SK-N-SH (cell line): ENCODE results near the gene MED22. TPM values are rescaled to one million over a fixed set of nuclear protein-coding genes. Genes with fewer than 3 reads are reported as not detected.

ENCODE experiments used
- CTCF ChIA-PET: fragments of 300-600, 350-600 bp; formaldehyde crosslinking; extraction: SDS; loops from one replicate; lab custom pipeline; 2021; lab: Yijun Ruan, JAX
- POLR2A ChIA-PET: fragments of 350-600 bp; sonication (Branson Sonifier 250); formaldehyde crosslinking; extraction: SDS; loops from one replicate; lab custom pipeline; 2020; ENCODE audit warnings: antibody characterized with exemption, inconsistent platforms; lab: Yijun Ruan, JAX
- DNase-seq: peaks from one replicate; pipeline ENCODE4 v3.0.0; 2012
- H2AFZ ChIP-seq: fragments of 200-600 bp; sonication (generic); 2 replicates; pipeline ENCODE4 v1.8.1; 2016; ENCODE audit warnings: antibody characterized with exemption, mild to moderate bottlenecking, low read depth
- H3F3A ChIP-seq: fragments of 200-600 bp; sonication (generic); replicated peaks from 2 replicates; pipeline ENCODE3; 2016; ENCODE audit warnings: antibody characterized with exemption, mild to moderate bottlenecking; ENCODE audit not compliant: insufficient read depth
- H3K27ac ChIP-seq, 2 experiments: fragments of 200-500 bp in 1 of 2; fragments of 200-600 bp in 1 of 2; sonication (Bioruptor generic) in 1 of 2; sonication (generic), shearing (Covaris generic) in 1 of 2; 2 replicates each; pipeline versions ENCODE4 v1.5.1 to v1.6.1; 2014 to 2016; ENCODE audit warnings: low read depth in 2 of 2, inconsistent platforms in 1 of 2, low read length in 1 of 2, mild to moderate bottlenecking in 1 of 2, mixed read lengths in 1 of 2
- H3K27me3 ChIP-seq: fragments of 200-600 bp; sonication (generic), shearing (Covaris generic); 2 replicates; pipeline ENCODE4 v1.6.1; 2016; ENCODE audit warnings: mixed run types; ENCODE audit not compliant: insufficient read depth
- H3K36me3 ChIP-seq, 2 experiments: fragments of 200-500 bp in 1 of 2; fragments of 200-600 bp in 1 of 2; sonication (Bioruptor generic) in 1 of 2; sonication (generic) in 1 of 2; replicated peaks in 1 of 2; 2 replicates each; pipeline versions ENCODE3 to v1.5.1; 2014 to 2016; ENCODE audit warnings: low read length in 1 of 2, mild to moderate bottlenecking in 1 of 2; ENCODE audit not compliant: insufficient read depth in 2 of 2, control insufficient read depth in 1 of 2
- H3K4me1 ChIP-seq, 2 experiments: fragments of 200-500 bp in 1 of 2; fragments of 200-600 bp in 1 of 2; sonication (Bioruptor generic) in 1 of 2; sonication (generic), shearing (Covaris generic) in 1 of 2; 2 replicates each; pipeline versions ENCODE4 v1.5.1 to v1.6.1; 2014 to 2016; ENCODE audit warnings: low read depth in 1 of 2, low read length in 1 of 2, mixed run types in 1 of 2; ENCODE audit not compliant: insufficient read depth in 2 of 2, control insufficient read depth in 1 of 2
- H3K4me2 ChIP-seq: fragments of 200-600 bp; sonication (generic), shearing (Covaris generic); 2 replicates; pipeline ENCODE4 v1.6.1; 2017; ENCODE audit warnings: mixed run types
- H3K4me3 ChIP-seq, 2 experiments: fragments of 200-500 bp in 1 of 2; fragments of 200-600 bp in 1 of 2; sonication (Bioruptor generic) in 1 of 2; sonication (generic), shearing (Covaris generic) in 1 of 2; 2 replicates each; pipeline versions ENCODE4 v1.5.1 to v1.8.1; 2014 to 2016; ENCODE audit warnings: low read depth in 2 of 2, inconsistent platforms in 1 of 2, low read length in 1 of 2, mild to moderate bottlenecking in 1 of 2, mixed read lengths in 1 of 2, moderate library complexity in 1 of 2
- H3K79me2 ChIP-seq: fragments of 200-600 bp; sonication (generic); 2 replicates; pipeline ENCODE4 v1.8.1; 2017; ENCODE audit warnings: mild to moderate bottlenecking; ENCODE audit not compliant: insufficient read depth
- H3K9ac ChIP-seq: fragments of 200-600 bp; sonication (generic); 2 replicates; pipeline ENCODE4 v1.6.1; 2017; ENCODE audit warnings: mixed run types
- H3K9me2 ChIP-seq: fragments of 200-600 bp; sonication (generic); 2 replicates; pipeline ENCODE4 v1.6.1; 2017; ENCODE audit warnings: mixed run types
- H3K9me3 ChIP-seq: fragments of 200-600 bp; sonication (generic); 2 replicates; pipeline ENCODE4 v1.6.1; 2017; ENCODE audit warnings: mixed run types, mild to moderate bottlenecking, moderate library complexity
- H4K20me1 ChIP-seq: fragments of 200-600 bp; sonication (generic); 2 replicates; pipeline ENCODE4 v1.6.1; 2017; ENCODE audit warnings: mild to moderate bottlenecking, mixed run types; ENCODE audit not compliant: insufficient read depth
- ELF1 ChIP-seq: IDR thresholded peaks from 2 replicates; pipeline ENCODE4 v1.4.0; 2012
- EP300 ChIP-seq, 2 experiments: IDR thresholded peaks; 2 replicates each; pipeline versions ENCODE4 v1.4.0 to v1.6.1; 2012; ENCODE audit warnings: borderline replicate concordance in 1 of 2, low read depth in 1 of 2, low read length in 1 of 2
- EZH2phosphoT487 ChIP-seq: fragments of 200-600 bp; sonication (generic); IDR thresholded peaks from 2 replicates; pipeline ENCODE4 v1.6.1; 2017; ENCODE audit warnings: low read depth, mixed run types, mild to moderate bottlenecking, antibody characterized with exemption, moderate library complexity, borderline replicate concordance
- FOSL2 ChIP-seq: IDR thresholded peaks from 2 replicates; pipeline ENCODE4 v1.4.0; 2012; ENCODE audit warnings: low read depth, mild to moderate bottlenecking, moderate library complexity, borderline replicate concordance
- FOXM1 ChIP-seq: IDR thresholded peaks from 2 replicates; pipeline ENCODE4 v1.4.0; 2012; ENCODE audit warnings: low read depth, mild to moderate bottlenecking
- MEF2A ChIP-seq: IDR thresholded peaks from 2 replicates; pipeline ENCODE4 v1.4.0; 2012; ENCODE audit warnings: low read depth, borderline replicate concordance
- NFIC ChIP-seq: IDR thresholded peaks from 2 replicates; pipeline ENCODE4 v1.4.0; 2012; ENCODE audit warnings: borderline replicate concordance
- RAD21 ChIP-seq: IDR thresholded peaks from 2 replicates; pipeline ENCODE4 v1.6.1; 2012; ENCODE audit warnings: mild to moderate bottlenecking, low read length
- RCOR1 ChIP-seq: fragments of 150-350 bp; IDR thresholded peaks from 2 replicates; pipeline ENCODE4 v1.6.1; 2017; ENCODE audit warnings: antibody characterized with exemption, low read length
- RFX5 ChIP-seq: IDR thresholded peaks from 2 replicates; pipeline ENCODE4 v1.6.1; 2012; ENCODE audit warnings: mild to moderate bottlenecking, improper control_type of control experiment, low read length
- SMC3 ChIP-seq: IDR thresholded peaks from 2 replicates; pipeline ENCODE4 v1.6.1; 2012; ENCODE audit warnings: low read depth, low read length, improper control_type of control experiment
- TEAD4 ChIP-seq: IDR thresholded peaks from 2 replicates; pipeline ENCODE4 v1.4.0; 2012; ENCODE audit warnings: mild to moderate bottlenecking, borderline replicate concordance; ENCODE audit not compliant: insufficient read depth
- WGBS: methylation state at CpG from one replicate; pipeline ENCODE4 v1.1.6; 2017; ENCODE audit warnings: low lambda C conversion rate; 5-methylcytosine and 5-hydroxymethylcytosine counted together
- polyA plus RNA-seq, 3 experiments: library from polyadenylated mRNA; depleted of rRNA; stranded (reverse); fragments of >200 nt; gene quantifications; 2 replicates each; pipeline ENCODE4 v1.2.3, GENCODE V29; 2012
- TF ChIP-seq, protein P1 (sequence below): IDR thresholded peaks from 2 replicates; pipeline ENCODE4 v1.6.1; 2012; ENCODE audit warnings: mild to moderate bottlenecking, low read depth, low read length, moderate library complexity
- TF ChIP-seq, protein P2 (sequence below): IDR thresholded peaks from 2 replicates; pipeline ENCODE4 v1.4.0; 2012; ENCODE audit warnings: low read depth, borderline replicate concordance
- TF ChIP-seq, protein P3 (sequence below): fragments of 150-350 bp; IDR thresholded peaks from 2 replicates; pipeline ENCODE4 v1.6.1; 2017; ENCODE audit warnings: antibody characterized with exemption, low read length, low read depth, borderline replicate concordance
- TF ChIP-seq, protein P4 (sequence below): IDR thresholded peaks from 2 replicates; pipeline ENCODE4 v1.4.0; 2012; ENCODE audit warnings: low read depth

Gene MED22
- polyA plus RNA-seq, 1 of the 3 experiments (the other 2 are of a cell fraction): 27.9 TPM

DNA sequence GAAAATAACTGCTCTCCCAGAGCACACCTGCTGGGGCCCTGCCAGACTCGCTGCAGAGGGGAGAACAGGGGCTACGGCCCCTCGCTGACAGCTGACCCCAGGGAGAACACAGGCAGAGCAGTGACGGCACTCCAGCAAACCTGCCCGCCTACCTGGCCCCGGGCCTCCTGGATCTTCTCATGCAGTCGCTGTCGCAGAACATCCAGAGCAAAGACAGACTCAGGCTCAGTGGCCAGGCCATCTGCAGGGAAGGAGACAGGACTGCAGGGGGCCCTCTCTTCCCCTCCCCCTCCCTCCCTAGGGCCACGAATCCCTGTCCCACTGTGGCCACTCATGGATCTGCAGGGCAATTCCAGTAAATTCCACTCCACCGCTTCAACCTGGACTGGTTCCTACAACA lies 14.4 kb downstream of the MED22 start:
- CTCF ChIA-PET: interaction anchor here (1.4 to 4.8 kb wide), 3 partner anchors 10 to 147 kb away, joined by 4 to 33 read pairs (median 6); partner anchors contain the start of genes MED22 and RPL7A
- Histone ChIP-seq H3K9me2 (no peaks in the 10 kb centered on the region), H2AFZ (no peak overlapping the region), H4K20me1 (0 out of 2 replicates have a peak, but pooled peaks cover 13% of the 10 kb centered on the region), H3K4me3 (no peak overlapping the region), H3K4me2 (no peak overlapping the region), H3K27me3 (no peaks in the 10 kb centered on the region), H3K9ac (no peak overlapping the region), H3F3A (peaks cover 21% of the 10 kb centered on the region), H3K9me3 (no peaks in the 10 kb centered on the region), H3K79me2 (peaks cover 27% of the 10 kb centered on the region), H3K4me1 (peaks cover 8 to 15% of the 10 kb centered on the region in 2 experiments; a peak in 1 of 4 replicates), H3K36me3 (peaks cover 38 to 46% of the 10 kb centered on the region in 2 experiments), H3K27ac (no peak overlapping the region)
- 100% methylated on average over 3 of the region's 10 CpGs for WGBS
- TF ChIP-seq EP300 (IDR thresholded peaks at IDR 0.05; ENCODE audit: borderline replicate concordance in 1 of 2, low read depth in 1 of 2, low read length in 1 of 2) (no peak), ELF1 (no peak), NFIC (no peak), TEAD4 (no peak), MEF2A (no peak), RCOR1 (no peak), RFX5 (no peak)
- TF ChIP-seq, protein P1, sequence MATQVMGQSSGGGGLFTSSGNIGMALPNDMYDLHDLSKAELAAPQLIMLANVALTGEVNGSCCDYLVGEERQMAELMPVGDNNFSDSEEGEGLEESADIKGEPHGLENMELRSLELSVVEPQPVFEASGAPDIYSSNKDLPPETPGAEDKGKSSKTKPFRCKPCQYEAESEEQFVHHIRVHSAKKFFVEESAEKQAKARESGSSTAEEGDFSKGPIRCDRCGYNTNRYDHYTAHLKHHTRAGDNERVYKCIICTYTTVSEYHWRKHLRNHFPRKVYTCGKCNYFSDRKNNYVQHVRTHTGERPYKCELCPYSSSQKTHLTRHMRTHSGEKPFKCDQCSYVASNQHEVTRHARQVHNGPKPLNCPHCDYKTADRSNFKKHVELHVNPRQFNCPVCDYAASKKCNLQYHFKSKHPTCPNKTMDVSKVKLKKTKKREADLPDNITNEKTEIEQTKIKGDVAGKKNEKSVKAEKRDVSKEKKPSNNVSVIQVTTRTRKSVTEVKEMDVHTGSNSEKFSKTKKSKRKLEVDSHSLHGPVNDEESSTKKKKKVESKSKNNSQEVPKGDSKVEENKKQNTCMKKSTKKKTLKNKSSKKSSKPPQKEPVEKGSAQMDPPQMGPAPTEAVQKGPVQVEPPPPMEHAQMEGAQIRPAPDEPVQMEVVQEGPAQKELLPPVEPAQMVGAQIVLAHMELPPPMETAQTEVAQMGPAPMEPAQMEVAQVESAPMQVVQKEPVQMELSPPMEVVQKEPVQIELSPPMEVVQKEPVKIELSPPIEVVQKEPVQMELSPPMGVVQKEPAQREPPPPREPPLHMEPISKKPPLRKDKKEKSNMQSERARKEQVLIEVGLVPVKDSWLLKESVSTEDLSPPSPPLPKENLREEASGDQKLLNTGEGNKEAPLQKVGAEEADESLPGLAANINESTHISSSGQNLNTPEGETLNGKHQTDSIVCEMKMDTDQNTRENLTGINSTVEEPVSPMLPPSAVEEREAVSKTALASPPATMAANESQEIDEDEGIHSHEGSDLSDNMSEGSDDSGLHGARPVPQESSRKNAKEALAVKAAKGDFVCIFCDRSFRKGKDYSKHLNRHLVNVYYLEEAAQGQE: no peak
- TF ChIP-seq, protein P2, sequence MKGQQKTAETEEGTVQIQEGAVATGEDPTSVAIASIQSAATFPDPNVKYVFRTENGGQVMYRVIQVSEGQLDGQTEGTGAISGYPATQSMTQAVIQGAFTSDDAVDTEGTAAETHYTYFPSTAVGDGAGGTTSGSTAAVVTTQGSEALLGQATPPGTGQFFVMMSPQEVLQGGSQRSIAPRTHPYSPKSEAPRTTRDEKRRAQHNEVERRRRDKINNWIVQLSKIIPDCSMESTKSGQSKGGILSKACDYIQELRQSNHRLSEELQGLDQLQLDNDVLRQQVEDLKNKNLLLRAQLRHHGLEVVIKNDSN: no peak
- TF ChIP-seq, protein P3, sequence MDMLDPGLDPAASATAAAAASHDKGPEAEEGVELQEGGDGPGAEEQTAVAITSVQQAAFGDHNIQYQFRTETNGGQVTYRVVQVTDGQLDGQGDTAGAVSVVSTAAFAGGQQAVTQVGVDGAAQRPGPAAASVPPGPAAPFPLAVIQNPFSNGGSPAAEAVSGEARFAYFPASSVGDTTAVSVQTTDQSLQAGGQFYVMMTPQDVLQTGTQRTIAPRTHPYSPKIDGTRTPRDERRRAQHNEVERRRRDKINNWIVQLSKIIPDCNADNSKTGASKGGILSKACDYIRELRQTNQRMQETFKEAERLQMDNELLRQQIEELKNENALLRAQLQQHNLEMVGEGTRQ: no peak
- POLR2A ChIA-PET: interaction anchor here (0.5 to 3.8 kb wide), 2 partner anchors 14 to 21 kb away, joined by 3 to 16 read pairs; partner anchors contain the start of genes MED22 and RPL7A
- DNase-seq: no peak

DNA sequence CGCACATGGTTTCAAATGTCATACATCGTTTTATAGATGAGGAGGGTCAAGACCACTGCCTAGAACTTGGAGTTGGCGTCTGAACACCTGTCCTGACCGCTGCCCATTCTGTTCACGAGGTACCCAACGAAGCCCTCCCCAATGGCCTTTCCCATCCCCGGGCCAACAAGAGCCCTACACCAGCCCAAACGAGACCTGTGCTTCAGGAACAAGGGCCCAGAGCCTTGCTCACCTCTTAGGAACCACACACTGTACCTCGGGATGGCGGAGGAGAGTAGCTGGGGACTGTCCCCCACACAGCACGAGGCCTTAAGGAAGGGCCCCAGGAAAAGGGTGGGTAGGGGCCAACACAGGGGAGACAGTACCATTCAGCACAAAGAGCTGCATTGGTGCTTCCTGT lies 14.9 kb downstream of the MED22 start:
- H3K79me2 ChIP-seq: peaks cover 27% of the 10 kb centered on the region
- TF ChIP-seq, protein P4, sequence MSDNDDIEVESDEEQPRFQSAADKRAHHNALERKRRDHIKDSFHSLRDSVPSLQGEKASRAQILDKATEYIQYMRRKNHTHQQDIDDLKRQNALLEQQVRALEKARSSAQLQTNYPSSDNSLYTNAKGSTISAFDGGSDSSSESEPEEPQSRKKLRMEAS: no peak
- TF ChIP-seq RAD21: no peak
- no peak for TF ChIP-seq NFIC
- TF ChIP-seq EZH2phosphoT487: no peak
- TF ChIP-seq FOXM1: no peak
- TF ChIP-seq SMC3: no peak
- no peak for TF ChIP-seq RCOR1
- TF ChIP-seq FOSL2: no peak
- no peaks in the 10 kb centered on the region for H3K9me3 ChIP-seq

More for the DNA sequence above, 14.9 kb downstream of the MED22 start:
- no peak overlapping the region for H3K27ac ChIP-seq
- H4K20me1 ChIP-seq: 0 out of 2 replicates have a peak, but pooled peaks cover 13% of the 10 kb centered on the region
- peaks cover 21% of the 10 kb centered on the region for H3F3A ChIP-seq
- no peaks in the 10 kb centered on the region for H3K27me3 ChIP-seq
- WGBS: 97% methylated on average over 11 of the region's 11 CpGs
- no peaks in the 10 kb centered on the region for H3K9me2 ChIP-seq
- H3K4me3 ChIP-seq: no peak overlapping the region
- H3K4me1 ChIP-seq: peaks cover 8 to 15% of the 10 kb centered on the region in 2 experiments; a peak in 1 of 4 replicates
- POLR2A ChIA-PET: interaction anchor here (3.8 kb wide), 1 partner anchor 15 kb away, joined by 16 read pairs; the partner anchor contains the start of genes MED22 and RPL7A
- no peak for DNase-seq
- no peak overlapping the region for H3K4me2 ChIP-seq
- no peak overlapping the region for H2AFZ ChIP-seq
- peaks cover 38 to 46% of the 10 kb centered on the region in 2 experiments for H3K36me3 ChIP-seq
- CTCF ChIA-PET: interaction anchor here (0.6 to 4.8 kb wide), 5 partner anchors 10 to 146 kb away, joined by 3 to 33 read pairs (median 4); partner anchors contain the start of genes MED22 and RPL7A
- no peak overlapping the region for H3K9ac ChIP-seq
